ENCODE measurements around the gene UTF1.

DNA sequence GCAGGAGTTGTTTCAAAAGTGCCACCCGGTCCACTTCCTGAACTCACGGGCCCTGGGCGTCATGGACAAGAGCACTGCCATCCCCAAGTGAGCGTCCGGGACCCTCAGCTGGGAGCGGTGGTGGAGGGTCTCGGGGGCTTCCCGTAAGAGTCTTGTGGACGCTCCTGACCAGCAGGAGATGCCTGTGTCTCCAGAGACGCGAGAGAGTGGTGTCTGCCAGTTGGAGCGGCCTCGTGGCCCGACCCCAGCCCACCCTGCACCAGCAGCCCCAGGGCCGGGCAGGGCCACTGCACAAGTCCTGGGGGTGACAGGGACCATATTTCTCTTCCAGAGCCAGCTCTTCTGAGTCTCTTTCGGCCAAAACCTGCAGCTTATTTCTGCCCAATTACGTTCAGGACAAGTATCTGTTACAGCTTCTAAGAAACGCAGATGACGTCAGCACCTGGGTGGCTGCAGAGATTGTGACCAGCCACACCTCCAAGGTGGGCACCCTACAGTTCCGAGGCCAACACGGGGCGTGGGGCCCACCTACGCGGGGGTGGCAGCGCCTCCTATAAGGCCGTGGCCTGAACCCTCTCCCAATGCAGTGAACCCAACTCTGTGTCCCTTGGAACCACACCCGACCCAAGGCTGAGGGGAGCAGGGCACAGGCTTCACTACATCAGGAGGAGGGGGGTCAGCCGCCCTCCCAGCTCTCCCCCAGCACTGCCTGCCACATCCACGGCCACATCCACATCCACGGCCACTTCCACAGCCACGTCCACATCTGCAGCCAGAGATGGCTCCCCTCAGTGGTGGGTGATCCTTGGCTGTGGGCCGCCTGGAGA, 16.2 kb upstream of the UTF1 start:
- TF ChIP-seq, protein P1, sequence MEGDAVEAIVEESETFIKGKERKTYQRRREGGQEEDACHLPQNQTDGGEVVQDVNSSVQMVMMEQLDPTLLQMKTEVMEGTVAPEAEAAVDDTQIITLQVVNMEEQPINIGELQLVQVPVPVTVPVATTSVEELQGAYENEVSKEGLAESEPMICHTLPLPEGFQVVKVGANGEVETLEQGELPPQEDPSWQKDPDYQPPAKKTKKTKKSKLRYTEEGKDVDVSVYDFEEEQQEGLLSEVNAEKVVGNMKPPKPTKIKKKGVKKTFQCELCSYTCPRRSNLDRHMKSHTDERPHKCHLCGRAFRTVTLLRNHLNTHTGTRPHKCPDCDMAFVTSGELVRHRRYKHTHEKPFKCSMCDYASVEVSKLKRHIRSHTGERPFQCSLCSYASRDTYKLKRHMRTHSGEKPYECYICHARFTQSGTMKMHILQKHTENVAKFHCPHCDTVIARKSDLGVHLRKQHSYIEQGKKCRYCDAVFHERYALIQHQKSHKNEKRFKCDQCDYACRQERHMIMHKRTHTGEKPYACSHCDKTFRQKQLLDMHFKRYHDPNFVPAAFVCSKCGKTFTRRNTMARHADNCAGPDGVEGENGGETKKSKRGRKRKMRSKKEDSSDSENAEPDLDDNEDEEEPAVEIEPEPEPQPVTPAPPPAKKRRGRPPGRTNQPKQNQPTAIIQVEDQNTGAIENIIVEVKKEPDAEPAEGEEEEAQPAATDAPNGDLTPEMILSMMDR (IDR thresholded peaks at IDR 0.05), result no peak
- TF ChIP-seq POLR2AphosphoS5 (IDR thresholded peaks at IDR 0.05), result no peak
- TF ChIP-seq POLR2A (IDR thresholded peaks at IDR 0.05), result no peak
